Measurements from ENCODE around the gene ENAM.

- TF ChIP-seq BCL11A (IDR thresholded peaks at IDR 0.05; ENCODE audit: low read depth, low read length) (no peak), RAD21 (IDR thresholded peaks at IDR 0.05; ENCODE audit: insufficient read depth, low read depth, low read length) (no peak)
Observed at GRCh38 chr4:70623323-70623722, 5.2 kb upstream of the ENAM start.

All from GM12878 (cell line).